Endothelial cell of umbilical vein (primary cell): Measurements from ENCODE around the gene GDA.

Experiments used
- EZH2 ChIP-seq: IDR thresholded peaks from 2 replicates; pipeline ENCODE4 v1.6.1; 2012; ENCODE audit warnings: borderline replicate concordance, low read depth, mild to moderate bottlenecking, moderate library complexity, low read length, inconsistent platforms; ENCODE audit not compliant: severe bottlenecking
- FOS ChIP-seq: IDR thresholded peaks from 2 replicates; pipeline ENCODE4 v1.6.1; 2011; ENCODE audit warnings: mild to moderate bottlenecking, low read length, moderate library complexity, borderline replicate concordance; ENCODE audit not compliant: insufficient read depth
- JUN ChIP-seq: IDR thresholded peaks from 2 replicates; pipeline ENCODE4 v1.6.1; 2011; ENCODE audit warnings: borderline replicate concordance, low read depth; ENCODE audit not compliant: insufficient read length, insufficient read depth
- MYC ChIP-seq: IDR thresholded peaks from one replicate; pipeline ENCODE4 v1.6.1; 2011; ENCODE audit warnings: mild to moderate bottlenecking, low read depth, low read length
- POLR2A ChIP-seq: IDR thresholded peaks from 2 replicates; pipeline ENCODE4 v1.6.1; 2012; ENCODE audit warnings: low read depth, mild to moderate bottlenecking, control low read depth, low read length
- POLR2AphosphoS5 ChIP-seq: IDR thresholded peaks from 2 replicates; pipeline ENCODE4 v1.6.1; 2012; ENCODE audit warnings: low read depth, mild to moderate bottlenecking, control low read depth, low read length, moderate library complexity; ENCODE audit not compliant: insufficient read depth
- TF ChIP-seq, protein P1 (sequence below), 2 donors: IDR thresholded peaks; 1 replicate in 1 of 2; 2 replicates in 1 of 2; pipeline ENCODE4 v1.5.1; 2011; ENCODE audit warnings: low read length in 2 of 2, mild to moderate bottlenecking in 2 of 2, moderate library complexity in 2 of 2, control low read depth in 1 of 2, inconsistent platforms in 1 of 2, low read depth in 1 of 2; ENCODE audit not compliant: insufficient read depth in 1 of 2; ENCODE audit errors: extremely low read depth in 1 of 2
- TF ChIP-seq, protein P2 (sequence below): IDR thresholded peaks from 2 replicates; pipeline ENCODE4 v1.6.1; 2011; ENCODE audit not compliant: insufficient read depth, insufficient read length

DNA sequence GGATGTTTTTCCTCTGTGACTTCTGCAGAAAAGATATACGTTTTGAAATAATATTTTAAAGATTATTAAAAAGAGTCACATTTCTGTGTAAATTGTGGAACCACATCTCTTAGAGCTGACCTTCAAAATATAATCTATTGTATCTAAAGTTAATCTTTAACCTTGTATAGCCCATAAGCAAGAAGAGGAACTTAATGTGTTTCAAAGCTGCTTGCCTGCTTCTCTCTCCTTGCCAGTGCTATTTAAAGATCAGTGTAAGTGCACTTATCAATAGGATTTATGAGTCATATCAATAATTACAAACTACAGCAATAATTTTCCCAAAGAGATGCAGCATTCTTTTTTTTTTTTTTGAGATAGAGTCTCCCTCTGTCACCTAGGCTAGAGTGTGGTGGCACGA lies 29.4 kb upstream of the GDA start:
- TF ChIP-seq POLR2AphosphoS5, result no peak
- TF ChIP-seq, protein P1, sequence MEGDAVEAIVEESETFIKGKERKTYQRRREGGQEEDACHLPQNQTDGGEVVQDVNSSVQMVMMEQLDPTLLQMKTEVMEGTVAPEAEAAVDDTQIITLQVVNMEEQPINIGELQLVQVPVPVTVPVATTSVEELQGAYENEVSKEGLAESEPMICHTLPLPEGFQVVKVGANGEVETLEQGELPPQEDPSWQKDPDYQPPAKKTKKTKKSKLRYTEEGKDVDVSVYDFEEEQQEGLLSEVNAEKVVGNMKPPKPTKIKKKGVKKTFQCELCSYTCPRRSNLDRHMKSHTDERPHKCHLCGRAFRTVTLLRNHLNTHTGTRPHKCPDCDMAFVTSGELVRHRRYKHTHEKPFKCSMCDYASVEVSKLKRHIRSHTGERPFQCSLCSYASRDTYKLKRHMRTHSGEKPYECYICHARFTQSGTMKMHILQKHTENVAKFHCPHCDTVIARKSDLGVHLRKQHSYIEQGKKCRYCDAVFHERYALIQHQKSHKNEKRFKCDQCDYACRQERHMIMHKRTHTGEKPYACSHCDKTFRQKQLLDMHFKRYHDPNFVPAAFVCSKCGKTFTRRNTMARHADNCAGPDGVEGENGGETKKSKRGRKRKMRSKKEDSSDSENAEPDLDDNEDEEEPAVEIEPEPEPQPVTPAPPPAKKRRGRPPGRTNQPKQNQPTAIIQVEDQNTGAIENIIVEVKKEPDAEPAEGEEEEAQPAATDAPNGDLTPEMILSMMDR (IDR thresholded peaks at IDR 0.05; ENCODE audit: extremely low read depth in 1 of 2, insufficient read depth in 1 of 2, low read depth in 1 of 2, low read length in 2 of 2), result no peak
- TF ChIP-seq EZH2, result no peak
- TF ChIP-seq, protein P2, sequence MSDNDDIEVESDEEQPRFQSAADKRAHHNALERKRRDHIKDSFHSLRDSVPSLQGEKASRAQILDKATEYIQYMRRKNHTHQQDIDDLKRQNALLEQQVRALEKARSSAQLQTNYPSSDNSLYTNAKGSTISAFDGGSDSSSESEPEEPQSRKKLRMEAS, result no peak
- no peak for TF ChIP-seq MYC
- TF ChIP-seq POLR2A, result no peak
- no peak for TF ChIP-seq FOS
- TF ChIP-seq JUN, result no peak
